Spleen (tissue), 11 donors: ENCODE measurements around the gene SNX32. TPM values are rescaled to one million over a fixed set of nuclear protein-coding genes. Genes with fewer than 3 reads are reported as not detected.

ENCODE experiments used
- DNase-seq: peaks from one replicate; pipeline ENCODE4 v3.0.0-alpha.2; 2020
- H3K27ac ChIP-seq, 8 donors: fragments of 200-600 bp; sonication (generic) in 7 of 8; 1 replicate in 4 of 8; 2 replicates in 4 of 8; pipeline versions ENCODE4 v1.5.0 to v1.8.0; 2016 to 2021; ENCODE audit warnings: inconsistent platforms in 4 of 8, mild to moderate bottlenecking in 4 of 8, moderate library complexity in 1 of 8
- H3K27me3 ChIP-seq, 7 donors: fragments of 200-600 bp; sonication (generic) in 6 of 7; replicated peaks in 1 of 7; 1 replicate in 4 of 7; 2 replicates in 3 of 7; pipeline versions ENCODE4 v1.5.0 to v1.8.0; 2016 to 2021; ENCODE audit warnings: inconsistent platforms in 3 of 7, mild to moderate bottlenecking in 1 of 7
- H3K36me3 ChIP-seq, 6 donors: fragments of 200-600 bp; sonication (generic) in 5 of 6; 1 replicate in 4 of 6; 2 replicates in 2 of 6; pipeline versions ENCODE4 v1.5.0 to v1.8.0; 2016 to 2021; ENCODE audit warnings: inconsistent platforms in 2 of 6
- H3K4me1 ChIP-seq, 6 donors: fragments of 200-600 bp; sonication (generic) in 5 of 6; 1 replicate in 3 of 6; 2 replicates in 3 of 6; pipeline versions ENCODE4 v1.5.0 to v1.8.0; 2016 to 2021; ENCODE audit warnings: inconsistent platforms in 3 of 6
- H3K4me3 ChIP-seq, 8 donors: fragments of 200-600 bp; sonication (generic) in 7 of 8; 1 replicate in 4 of 8; 2 replicates in 4 of 8; pipeline versions ENCODE4 v1.5.0 to v1.8.0; 2016 to 2021; ENCODE audit warnings: inconsistent platforms in 4 of 8, mild to moderate bottlenecking in 4 of 8, moderate library complexity in 2 of 8
- H3K9me3 ChIP-seq, 8 donors: fragments of 200-600 bp; sonication (generic) in 7 of 8; 1 replicate in 4 of 8; 2 replicates in 4 of 8; pipeline versions ENCODE4 v1.5.0 to v1.8.0; 2016 to 2021; ENCODE audit warnings: inconsistent platforms in 4 of 8
- POLR2A ChIP-seq, 3 donors: fragments of 450-650 bp; IDR thresholded peaks; one replicate each; pipeline ENCODE4 v1.5.1; 2017; ENCODE audit warnings: antibody characterized with exemption in 3 of 3, mild to moderate bottlenecking in 1 of 3
- POLR2AphosphoS5 ChIP-seq, 3 donors: sonication (generic); formaldehyde crosslinking; IDR thresholded peaks; one replicate each; pipeline ENCODE4 v1.5.1; 2017; ENCODE audit warnings: antibody characterized with exemption in 3 of 3
- WGBS, 5 donors: extraction: QIAGEN DNeasy Blood & Tissue Kit in 3 of 5; methylation state at CpG; one replicate each; pipeline versions ENCODE4 v1.1.5 to v1.1.7; 2013 to 2018; 5-methylcytosine and 5-hydroxymethylcytosine counted together
- intact Hi-C: fragments of 100-400 bp; cut with DNase I; formaldehyde crosslinking; loops from one replicate; pipeline ENCODE4 v1.15.0; 2023; ENCODE audit warnings: low total_unique reads
- polyA plus RNA-seq, 3 donors: library from polyadenylated mRNA; stranded (reverse); fragments of 200-250 nt; gene quantifications; one replicate each; pipeline ENCODE4 v1.2.1, GENCODE V29; 2013
- total RNA-seq, 7 donors: library from RNA; depleted of rRNA in 3 of 7; stranded (reverse); fragments of >200 nt in 3 of 7; fragmentation: NEBNext Ultra II Directional in 4 of 7; extraction: Animal tissue kit (Norgen Biotek cat#: 25700) in 4 of 7; gene quantifications; one replicate each; pipeline versions ENCODE4 v1.1.0 to v1.2.1, GENCODE V29; 2016 to 2021
- TF ChIP-seq, protein P1 (sequence below), 11 experiments: fragments of 200-600 bp in 7 of 11; fragments of 450-650 bp in 4 of 11; sonication (generic) in 4 of 11; IDR thresholded peaks in 8 of 11; conservative IDR thresholded peaks in 3 of 11; 1 replicate in 7 of 11; 2 replicates in 4 of 11; pipeline versions ENCODE4 v1.4.0 to v1.8.0; 2016 to 2021; ENCODE audit warnings: antibody characterized with exemption in 11 of 11, inconsistent platforms in 4 of 11, mild to moderate bottlenecking in 1 of 11
- donor health status: healthy with polysubstance abuse.
- donor health status: DM: no; HTN: no; CAD: no; lungs with moderate emphysema.
- donor health status: DM: no; HTN: no; CAD: no.
- donor health status: Bipolar disorder and iron deficiency.
- donor health status: healthy.
- donor health status: DM: no; HTN: no; CAD: no.
- donor health status: DM: yes; HTN: yes; CAD: no.

The SNX32 gene
- total and polyA plus RNA-seq, 10 donors = 0.22 to 1.5 (median 0.83) TPM; not detected in 2

DNA sequence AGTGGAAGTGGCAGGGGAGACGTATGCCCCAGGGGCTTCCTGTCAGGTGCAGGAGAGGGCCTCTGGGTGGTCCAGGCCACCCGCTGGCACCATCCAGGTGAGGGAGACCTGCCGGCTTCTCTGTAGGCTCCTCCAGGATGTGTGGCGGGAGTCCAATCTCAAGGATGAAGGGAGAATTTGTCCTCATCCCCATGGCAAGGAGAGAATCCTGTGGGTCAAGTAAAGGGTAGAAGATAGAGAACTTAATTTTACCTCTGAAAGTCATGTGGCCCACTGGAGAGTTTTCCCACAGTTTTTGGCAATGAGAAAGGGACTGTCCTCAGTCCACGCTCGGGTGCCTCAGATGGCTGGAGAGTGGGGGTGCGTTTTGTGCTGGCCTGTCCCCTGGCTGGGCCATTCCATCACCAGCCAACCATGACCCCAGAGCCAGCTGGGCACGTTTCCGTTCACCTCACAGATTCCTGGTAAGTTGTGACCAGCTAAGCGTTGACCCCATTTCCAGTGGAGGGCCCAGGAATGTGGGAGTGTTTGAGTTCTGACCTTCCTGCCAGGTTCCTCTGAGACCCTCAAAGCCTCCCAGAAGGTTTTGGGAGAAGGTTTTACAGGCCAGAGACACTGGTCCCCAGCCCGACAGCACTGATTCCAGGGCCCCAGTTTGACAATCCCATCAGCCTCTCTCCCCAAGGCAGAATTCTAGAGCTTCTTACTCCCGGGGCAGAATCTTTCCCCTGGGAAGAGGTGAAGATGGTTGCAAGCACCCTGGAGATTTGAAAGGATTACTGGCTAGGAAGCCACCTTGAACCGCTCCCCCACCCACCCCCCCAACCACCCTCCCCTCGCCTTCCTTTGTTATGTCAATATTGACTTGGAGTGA, 44.3 kb upstream of the SNX32 start:
- 75 to 87% (median 82%) methylated on average over 14 of the region's 14 CpGs for WGBS, 5 donors
- Histone ChIP-seq H3K36me3 (no peaks in the 10 kb centered on the region), H3K27me3 (peaks cover 11 to 78% (median 42%) of the 10 kb centered on the region in 7 donors), H3K9me3 (no peaks in the 10 kb centered on the region), H3K4me3 (no peak overlapping the region), H3K4me1 (peaks cover 15 to 59% (median 41%) of the 10 kb centered on the region in 6 donors), H3K27ac (no peak overlapping the region)
- intact Hi-C loops = no loop called here
- no peak for TF ChIP-seq POLR2AphosphoS5 (IDR thresholded peaks at IDR 0.05)
- TF ChIP-seq, protein P1, sequence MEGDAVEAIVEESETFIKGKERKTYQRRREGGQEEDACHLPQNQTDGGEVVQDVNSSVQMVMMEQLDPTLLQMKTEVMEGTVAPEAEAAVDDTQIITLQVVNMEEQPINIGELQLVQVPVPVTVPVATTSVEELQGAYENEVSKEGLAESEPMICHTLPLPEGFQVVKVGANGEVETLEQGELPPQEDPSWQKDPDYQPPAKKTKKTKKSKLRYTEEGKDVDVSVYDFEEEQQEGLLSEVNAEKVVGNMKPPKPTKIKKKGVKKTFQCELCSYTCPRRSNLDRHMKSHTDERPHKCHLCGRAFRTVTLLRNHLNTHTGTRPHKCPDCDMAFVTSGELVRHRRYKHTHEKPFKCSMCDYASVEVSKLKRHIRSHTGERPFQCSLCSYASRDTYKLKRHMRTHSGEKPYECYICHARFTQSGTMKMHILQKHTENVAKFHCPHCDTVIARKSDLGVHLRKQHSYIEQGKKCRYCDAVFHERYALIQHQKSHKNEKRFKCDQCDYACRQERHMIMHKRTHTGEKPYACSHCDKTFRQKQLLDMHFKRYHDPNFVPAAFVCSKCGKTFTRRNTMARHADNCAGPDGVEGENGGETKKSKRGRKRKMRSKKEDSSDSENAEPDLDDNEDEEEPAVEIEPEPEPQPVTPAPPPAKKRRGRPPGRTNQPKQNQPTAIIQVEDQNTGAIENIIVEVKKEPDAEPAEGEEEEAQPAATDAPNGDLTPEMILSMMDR (IDR thresholded peaks at IDR 0.05 in 8 of 11, conservative IDR thresholded peaks at IDR 0.05 in 3 of 11) = no peak
- TF ChIP-seq POLR2A (IDR thresholded peaks at IDR 0.05) = no peak
- no peak for DNase-seq

DNA sequence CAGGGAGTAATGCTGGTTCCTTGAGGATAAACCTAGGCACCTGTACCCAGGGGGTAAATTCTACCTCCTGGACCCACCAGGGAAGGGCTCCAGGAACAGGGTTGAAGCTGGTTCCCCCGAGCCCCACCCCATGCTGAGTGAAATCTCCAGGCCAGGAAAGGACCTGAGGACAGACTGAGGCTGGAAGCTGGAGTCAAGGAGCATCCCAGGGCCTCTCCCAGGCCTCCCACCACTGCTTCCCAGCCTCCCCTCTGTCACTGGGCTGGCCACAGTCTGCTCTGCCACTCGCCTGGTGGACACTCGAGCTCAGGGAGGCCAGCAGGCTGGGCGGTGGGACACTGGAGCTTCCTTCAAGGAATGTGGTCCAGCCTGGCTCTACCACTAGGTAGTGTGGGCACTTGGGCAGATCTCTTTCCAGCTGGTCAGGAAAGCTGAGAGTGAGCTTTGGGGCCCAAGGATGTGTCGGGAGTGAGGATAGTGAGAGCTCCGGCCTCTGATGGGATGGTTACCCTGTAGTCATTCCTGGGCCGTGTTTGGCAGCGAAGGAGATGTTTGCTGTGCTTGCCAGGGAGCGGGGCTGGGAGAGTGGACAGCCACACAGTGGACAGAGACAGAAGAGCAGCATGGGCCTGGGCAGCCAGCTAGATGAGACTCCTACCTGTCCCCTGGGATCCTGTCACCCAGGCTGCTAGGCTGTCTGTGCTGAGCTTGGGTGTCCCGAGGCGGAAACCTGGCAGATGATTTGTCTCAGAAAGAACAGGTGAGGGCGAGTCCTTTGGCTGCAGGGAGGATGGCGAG, 43.5 kb upstream of the SNX32 start:
- intact Hi-C loops = no loop called here
- no peaks in the 10 kb centered on the region for H3K9me3 ChIP-seq
- no peaks in the 10 kb centered on the region for H3K36me3 ChIP-seq
- H3K4me1 ChIP-seq = peaks cover 15 to 56% (median 41%) of the 10 kb centered on the region in 6 donors
- DNase-seq = no peak
- H3K4me3 ChIP-seq = no peak overlapping the region
- WGBS, 5 donors = 86 to 95% (median 93%) methylated on average over 8 to 13 of the region's 13 CpGs
- TF ChIP-seq, protein P1 (IDR thresholded peaks at IDR 0.05 in 8 of 11, conservative IDR thresholded peaks at IDR 0.05 in 3 of 11) = no peak
- TF ChIP-seq POLR2A (IDR thresholded peaks at IDR 0.05) = no peak
- no peak for TF ChIP-seq POLR2AphosphoS5 (IDR thresholded peaks at IDR 0.05)
- H3K27ac ChIP-seq = no peak overlapping the region
- peaks cover 11 to 75% (median 42%) of the 10 kb centered on the region in 7 donors for H3K27me3 ChIP-seq

DNA sequence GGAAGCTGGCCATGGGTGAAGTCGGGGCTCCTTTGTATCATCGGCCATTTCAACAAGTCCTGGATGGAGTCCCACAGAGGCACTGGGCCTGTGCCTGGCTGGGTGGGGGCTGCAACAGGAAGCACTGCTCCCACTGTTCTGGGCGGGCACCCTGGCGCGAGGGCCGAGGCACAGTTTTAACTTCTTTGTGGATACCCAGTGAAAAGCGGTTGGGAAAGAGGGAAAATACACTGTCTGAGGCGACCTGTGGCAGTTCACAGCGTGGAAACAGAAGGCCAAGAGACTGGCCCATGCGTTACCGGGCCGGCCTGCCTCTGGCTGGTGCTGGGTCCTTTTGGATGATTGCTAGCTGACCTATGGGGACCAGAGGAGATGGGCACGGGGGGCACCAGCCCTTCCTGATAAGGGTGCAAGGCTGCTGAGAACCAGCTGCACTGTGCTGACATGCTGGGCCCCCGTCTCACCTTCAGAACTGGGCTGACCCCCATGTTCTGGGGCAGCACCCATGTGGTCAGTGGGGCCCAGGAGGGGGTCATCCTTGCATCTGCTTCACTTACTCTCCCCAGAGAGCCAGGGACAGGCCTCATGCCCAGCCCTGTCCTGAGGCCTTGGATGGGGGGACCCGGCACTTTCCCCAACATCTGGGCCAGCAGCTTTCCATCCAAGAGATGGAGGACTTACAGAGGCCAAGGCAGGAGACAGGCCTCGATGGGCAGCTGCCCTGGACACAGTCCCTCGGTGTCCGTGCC, 42.7 kb upstream of the SNX32 start:
- Histone ChIP-seq H3K27me3 (peaks cover 11 to 72% (median 36%) of the 10 kb centered on the region in 7 donors), H3K27ac (peak overlapping the region in 5 of 8 donors; percentile 33 to 76 (median 55)), H3K4me3 (peak overlapping the region in 1 of 8 donors; percentile 7), H3K36me3 (no peaks in the 10 kb centered on the region), H3K4me1 (peaks cover 15 to 48% (median 37%) of the 10 kb centered on the region in 6 donors), H3K9me3 (no peaks in the 10 kb centered on the region)
- intact Hi-C loops = no loop called here
- 85 to 90% (median 89%) methylated on average over 16 to 18 of the region's 18 CpGs for WGBS, 5 donors
- no peak for DNase-seq
- TF ChIP-seq, protein P1 (IDR thresholded peaks at IDR 0.05 in 8 of 11, conservative IDR thresholded peaks at IDR 0.05 in 3 of 11) = no peak
- TF ChIP-seq POLR2A (IDR thresholded peaks at IDR 0.05) (no peak), POLR2AphosphoS5 (IDR thresholded peaks at IDR 0.05) (no peak)
